GM18499 (cell line): ENCODE measurements around the gene MED13L.
A peak's percentile ranks its signal among the peaks of the same experiment; 100 is the strongest.

Experiments
- ATAC-seq: cut with Tn5 transposase; IDR thresholded peaks from one replicate; pipeline ENCODE4 v1.9.1; 2021; ENCODE audit warnings: moderate number of reproducible peaks; ENCODE audit not compliant: insufficient read depth, unreplicated experiment

Gene MED13L

GRCh38 chr12:116069943-116070342 is 207.6 kb downstream of the MED13L start:
- ATAC-seq: no peak

GRCh38 chr12:116068853-116069252 is 208.6 kb downstream of the MED13L start:
- no peak for ATAC-seq

GRCh38 chr12:116068371-116068770 is 209.1 kb downstream of the MED13L start:
- ATAC-seq: no peak

- no peak for ATAC-seq
Measured at GRCh38 chr12:116067892-116068291, 209.6 kb downstream of the MED13L start.

- ATAC-seq: no peak
Measured at GRCh38 chr12:116066381-116067230, 210.9 kb downstream of the MED13L start.

- no peak for ATAC-seq
Measured at GRCh38 chr12:116065606-116066005, 211.9 kb downstream of the MED13L start.

- no peak for ATAC-seq
Measured at GRCh38 chr12:116064493-116064892, 213.0 kb downstream of the MED13L start.

- ATAC-seq: no peak
Measured at GRCh38 chr12:116062698-116063097, 214.8 kb downstream of the MED13L start.

- peak; percentile 63 for ATAC-seq
Measured at GRCh38 chr12:116060764-116061163, 216.7 kb downstream of the MED13L start.

- ATAC-seq: no peak
Measured at GRCh38 chr12:116059904-116060303, 217.6 kb downstream of the MED13L start.

- no peak for ATAC-seq
Measured at GRCh38 chr12:116058574-116058973, 218.9 kb downstream of the MED13L start.

GRCh38 chr12:116057356-116057755 is 220.1 kb downstream of the MED13L start:
- no peak for ATAC-seq

- no peak for ATAC-seq
Measured at GRCh38 chr12:116055895-116056607, 221.4 kb downstream of the MED13L start.

GRCh38 chr12:116054280-116054679 is 223.2 kb downstream of the MED13L start:
- no peak for ATAC-seq

GRCh38 chr12:116053479-116054200 is 223.9 kb downstream of the MED13L start:
- no peak for ATAC-seq

GRCh38 chr12:116050275-116050674 is 227.2 kb downstream of the MED13L start:
- no peak for ATAC-seq

- ATAC-seq: no peak
Measured at GRCh38 chr12:116048879-116049278, 228.6 kb downstream of the MED13L start.

GRCh38 chr12:116046039-116046438 is 231.5 kb downstream of the MED13L start:
- ATAC-seq: no peak

- ATAC-seq: no peak
Measured at GRCh38 chr12:116045150-116045549, 232.3 kb downstream of the MED13L start.

- no peak for ATAC-seq
Measured at GRCh38 chr12:116043659-116044535, 233.6 kb downstream of the MED13L start.
